SK-N-SH (cell line): ENCODE measurements around the gene LSM4. TPM values are rescaled to one million over a fixed set of nuclear protein-coding genes. Genes with fewer than 3 reads are reported as not detected.
A peak's percentile ranks its signal among the peaks of the same experiment; 100 is the strongest.

Source experiments
- CTCF ChIA-PET: fragments of 300-600, 350-600 bp; formaldehyde crosslinking; extraction: SDS; loops from one replicate; lab custom pipeline; 2021; lab: Yijun Ruan, JAX
- POLR2A ChIA-PET: fragments of 350-600 bp; sonication (Branson Sonifier 250); formaldehyde crosslinking; extraction: SDS; loops from one replicate; lab custom pipeline; 2020; ENCODE audit warnings: antibody characterized with exemption, inconsistent platforms; lab: Yijun Ruan, JAX
- DNase-seq: peaks from one replicate; pipeline ENCODE4 v3.0.0; 2012
- H2AFZ ChIP-seq: fragments of 200-600 bp; sonication (generic); 2 replicates; pipeline ENCODE4 v1.8.1; 2016; ENCODE audit warnings: antibody characterized with exemption, mild to moderate bottlenecking, low read depth
- H3F3A ChIP-seq: fragments of 200-600 bp; sonication (generic); replicated peaks from 2 replicates; pipeline ENCODE3; 2016; ENCODE audit warnings: antibody characterized with exemption, mild to moderate bottlenecking; ENCODE audit not compliant: insufficient read depth
- H3K27ac ChIP-seq, 2 experiments: fragments of 200-500 bp in 1 of 2; fragments of 200-600 bp in 1 of 2; sonication (Bioruptor generic) in 1 of 2; sonication (generic), shearing (Covaris generic) in 1 of 2; 2 replicates each; pipeline versions ENCODE4 v1.5.1 to v1.6.1; 2014 to 2016; ENCODE audit warnings: low read depth in 2 of 2, inconsistent platforms in 1 of 2, low read length in 1 of 2, mild to moderate bottlenecking in 1 of 2, mixed read lengths in 1 of 2
- H3K27me3 ChIP-seq: fragments of 200-600 bp; sonication (generic), shearing (Covaris generic); 2 replicates; pipeline ENCODE4 v1.6.1; 2016; ENCODE audit warnings: mixed run types; ENCODE audit not compliant: insufficient read depth
- H3K36me3 ChIP-seq, 2 experiments: fragments of 200-500 bp in 1 of 2; fragments of 200-600 bp in 1 of 2; sonication (Bioruptor generic) in 1 of 2; sonication (generic) in 1 of 2; replicated peaks in 1 of 2; 2 replicates each; pipeline versions ENCODE3 to v1.5.1; 2014 to 2016; ENCODE audit warnings: low read length in 1 of 2, mild to moderate bottlenecking in 1 of 2; ENCODE audit not compliant: insufficient read depth in 2 of 2, control insufficient read depth in 1 of 2
- H3K4me1 ChIP-seq, 2 experiments: fragments of 200-500 bp in 1 of 2; fragments of 200-600 bp in 1 of 2; sonication (Bioruptor generic) in 1 of 2; sonication (generic), shearing (Covaris generic) in 1 of 2; 2 replicates each; pipeline versions ENCODE4 v1.5.1 to v1.6.1; 2014 to 2016; ENCODE audit warnings: low read depth in 1 of 2, low read length in 1 of 2, mixed run types in 1 of 2; ENCODE audit not compliant: insufficient read depth in 2 of 2, control insufficient read depth in 1 of 2
- H3K4me2 ChIP-seq: fragments of 200-600 bp; sonication (generic), shearing (Covaris generic); 2 replicates; pipeline ENCODE4 v1.6.1; 2017; ENCODE audit warnings: mixed run types
- H3K4me3 ChIP-seq, 2 experiments: fragments of 200-500 bp in 1 of 2; fragments of 200-600 bp in 1 of 2; sonication (Bioruptor generic) in 1 of 2; sonication (generic), shearing (Covaris generic) in 1 of 2; 2 replicates each; pipeline versions ENCODE4 v1.5.1 to v1.8.1; 2014 to 2016; ENCODE audit warnings: low read depth in 2 of 2, inconsistent platforms in 1 of 2, low read length in 1 of 2, mild to moderate bottlenecking in 1 of 2, mixed read lengths in 1 of 2, moderate library complexity in 1 of 2
- H3K79me2 ChIP-seq: fragments of 200-600 bp; sonication (generic); 2 replicates; pipeline ENCODE4 v1.8.1; 2017; ENCODE audit warnings: mild to moderate bottlenecking; ENCODE audit not compliant: insufficient read depth
- H3K9ac ChIP-seq: fragments of 200-600 bp; sonication (generic); 2 replicates; pipeline ENCODE4 v1.6.1; 2017; ENCODE audit warnings: mixed run types
- H3K9me2 ChIP-seq: fragments of 200-600 bp; sonication (generic); 2 replicates; pipeline ENCODE4 v1.6.1; 2017; ENCODE audit warnings: mixed run types
- H3K9me3 ChIP-seq: fragments of 200-600 bp; sonication (generic); 2 replicates; pipeline ENCODE4 v1.6.1; 2017; ENCODE audit warnings: mixed run types, mild to moderate bottlenecking, moderate library complexity
- H4K20me1 ChIP-seq: fragments of 200-600 bp; sonication (generic); 2 replicates; pipeline ENCODE4 v1.6.1; 2017; ENCODE audit warnings: mild to moderate bottlenecking, mixed run types; ENCODE audit not compliant: insufficient read depth
- EP300 ChIP-seq, 2 experiments: IDR thresholded peaks; 2 replicates each; pipeline versions ENCODE4 v1.4.0 to v1.6.1; 2012; ENCODE audit warnings: borderline replicate concordance in 1 of 2, low read depth in 1 of 2, low read length in 1 of 2
- EZH2phosphoT487 ChIP-seq: fragments of 200-600 bp; sonication (generic); IDR thresholded peaks from 2 replicates; pipeline ENCODE4 v1.6.1; 2017; ENCODE audit warnings: low read depth, mixed run types, mild to moderate bottlenecking, antibody characterized with exemption, moderate library complexity, borderline replicate concordance
- MEF2A ChIP-seq: IDR thresholded peaks from 2 replicates; pipeline ENCODE4 v1.4.0; 2012; ENCODE audit warnings: low read depth, borderline replicate concordance
- NFIC ChIP-seq: IDR thresholded peaks from 2 replicates; pipeline ENCODE4 v1.4.0; 2012; ENCODE audit warnings: borderline replicate concordance
- NRF1 ChIP-seq: IDR thresholded peaks from 2 replicates; pipeline ENCODE4 v1.6.1; 2012; ENCODE audit warnings: low read depth, mild to moderate bottlenecking, low read length
- POLR2AphosphoS5 ChIP-seq: IDR thresholded peaks from 2 replicates; pipeline ENCODE4 v1.6.1; 2012; ENCODE audit warnings: low read depth, low read length
- RCOR1 ChIP-seq: fragments of 150-350 bp; IDR thresholded peaks from 2 replicates; pipeline ENCODE4 v1.6.1; 2017; ENCODE audit warnings: antibody characterized with exemption, low read length
- RFX5 ChIP-seq: IDR thresholded peaks from 2 replicates; pipeline ENCODE4 v1.6.1; 2012; ENCODE audit warnings: mild to moderate bottlenecking, improper control_type of control experiment, low read length
- SIN3A ChIP-seq: IDR thresholded peaks from 2 replicates; pipeline ENCODE4 v1.6.1; 2012; ENCODE audit warnings: low read depth, mild to moderate bottlenecking, low read length, moderate library complexity, borderline replicate concordance
- TCF12 ChIP-seq: IDR thresholded peaks from 2 replicates; pipeline ENCODE4 v1.4.0; 2012
- USF2 ChIP-seq: fragments of 150-350 bp; IDR thresholded peaks from 2 replicates; pipeline ENCODE4 v1.6.1; 2017; ENCODE audit warnings: antibody characterized with exemption, low read length, low read depth, borderline replicate concordance
- ZBTB33 ChIP-seq: IDR thresholded peaks from 2 replicates; pipeline ENCODE4 v1.4.0; 2012; ENCODE audit warnings: low read depth, borderline replicate concordance
- WGBS: methylation state at CpG from one replicate; pipeline ENCODE4 v1.1.6; 2017; ENCODE audit warnings: low lambda C conversion rate; 5-methylcytosine and 5-hydroxymethylcytosine counted together
- polyA plus RNA-seq, 3 experiments: library from polyadenylated mRNA; depleted of rRNA; stranded (reverse); fragments of >200 nt; gene quantifications; 2 replicates each; pipeline ENCODE4 v1.2.3, GENCODE V29; 2012
- TF ChIP-seq, protein P1 (sequence below): fragments of 200-600 bp; sonication (generic); IDR thresholded peaks from 2 replicates; pipeline ENCODE4 v1.6.1; 2017; ENCODE audit warnings: antibody characterized with exemption, mild to moderate bottlenecking, moderate library complexity
- TF ChIP-seq, protein P2 (sequence below): fragments of 150-350 bp; IDR thresholded peaks from 2 replicates; pipeline ENCODE4 v1.6.1; 2016; ENCODE audit warnings: mild to moderate bottlenecking, low read depth, low read length

Gene LSM4
- polyA plus RNA-seq, 1 of the 3 experiments (the other 2 are of a cell fraction), result 277 TPM

- CTCF ChIA-PET, result interaction anchor here (1.0 to 5.1 kb wide), 2 partner anchors 11 to 39 kb away, joined by 4 to 67 read pairs; partner anchors contain the start of gene JUND
- Histone ChIP-seq H4K20me1 (no peaks in the 10 kb centered on the region), H3K9ac (peak overlapping the region; percentile 80), H3K27me3 (no peaks in the 10 kb centered on the region), H3K4me2 (peak overlapping the region; percentile 96; the same call in 1 of the 2 replicates), H2AFZ (no peak overlapping the region), H3K4me1 (peaks cover 8 to 22% of the 10 kb centered on the region in 2 experiments; a peak in 2 of 4 replicates), H3F3A (peaks cover 22% of the 10 kb centered on the region), H3K36me3 (no peaks in the 10 kb centered on the region), H3K27ac (peak overlapping the region; percentile 72 to 94; a peak in 3 of 4 replicates), H3K9me2 (no peaks in the 10 kb centered on the region), H3K4me3 (peak overlapping the region; percentile 58 to 71; a peak in 3 of 4 replicates), H3K79me2 (no peaks in the 10 kb centered on the region), H3K9me3 (no peaks in the 10 kb centered on the region)
- DNase-seq, result peak; percentile 63
- WGBS, result 88% methylated on average over 14 of the region's 21 CpGs
- TF ChIP-seq EP300 (IDR thresholded peaks at IDR 0.05; ENCODE audit: borderline replicate concordance in 1 of 2, low read depth in 1 of 2, low read length in 1 of 2) (no peak), RCOR1 (0 out of 2 replicates have a peak, but pooled peaks have one; percentile 32), MEF2A (no peak), SIN3A (no peak), NFIC (0 out of 2 replicates have a peak, but pooled peaks have one; percentile 16), RFX5 (no peak), POLR2AphosphoS5 (no peak), EZH2phosphoT487 (no peak), USF2 (no peak), NRF1 (no peak)
- TF ChIP-seq, protein P1, sequence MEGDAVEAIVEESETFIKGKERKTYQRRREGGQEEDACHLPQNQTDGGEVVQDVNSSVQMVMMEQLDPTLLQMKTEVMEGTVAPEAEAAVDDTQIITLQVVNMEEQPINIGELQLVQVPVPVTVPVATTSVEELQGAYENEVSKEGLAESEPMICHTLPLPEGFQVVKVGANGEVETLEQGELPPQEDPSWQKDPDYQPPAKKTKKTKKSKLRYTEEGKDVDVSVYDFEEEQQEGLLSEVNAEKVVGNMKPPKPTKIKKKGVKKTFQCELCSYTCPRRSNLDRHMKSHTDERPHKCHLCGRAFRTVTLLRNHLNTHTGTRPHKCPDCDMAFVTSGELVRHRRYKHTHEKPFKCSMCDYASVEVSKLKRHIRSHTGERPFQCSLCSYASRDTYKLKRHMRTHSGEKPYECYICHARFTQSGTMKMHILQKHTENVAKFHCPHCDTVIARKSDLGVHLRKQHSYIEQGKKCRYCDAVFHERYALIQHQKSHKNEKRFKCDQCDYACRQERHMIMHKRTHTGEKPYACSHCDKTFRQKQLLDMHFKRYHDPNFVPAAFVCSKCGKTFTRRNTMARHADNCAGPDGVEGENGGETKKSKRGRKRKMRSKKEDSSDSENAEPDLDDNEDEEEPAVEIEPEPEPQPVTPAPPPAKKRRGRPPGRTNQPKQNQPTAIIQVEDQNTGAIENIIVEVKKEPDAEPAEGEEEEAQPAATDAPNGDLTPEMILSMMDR, result peak; percentile 12; the same call in 1 of the 2 replicates
- POLR2A ChIA-PET, result interaction anchor here (1.3 to 3.8 kb wide), 4 partner anchors 11 to 128 kb away, joined by 4 to 112 read pairs (median 15); partner anchors contain the start of genes JUND, LSM4 and SSBP4
These were observed 31.8 kb downstream of the LSM4 start for GRCh38 chr19:18291019-18291524.

DNA sequence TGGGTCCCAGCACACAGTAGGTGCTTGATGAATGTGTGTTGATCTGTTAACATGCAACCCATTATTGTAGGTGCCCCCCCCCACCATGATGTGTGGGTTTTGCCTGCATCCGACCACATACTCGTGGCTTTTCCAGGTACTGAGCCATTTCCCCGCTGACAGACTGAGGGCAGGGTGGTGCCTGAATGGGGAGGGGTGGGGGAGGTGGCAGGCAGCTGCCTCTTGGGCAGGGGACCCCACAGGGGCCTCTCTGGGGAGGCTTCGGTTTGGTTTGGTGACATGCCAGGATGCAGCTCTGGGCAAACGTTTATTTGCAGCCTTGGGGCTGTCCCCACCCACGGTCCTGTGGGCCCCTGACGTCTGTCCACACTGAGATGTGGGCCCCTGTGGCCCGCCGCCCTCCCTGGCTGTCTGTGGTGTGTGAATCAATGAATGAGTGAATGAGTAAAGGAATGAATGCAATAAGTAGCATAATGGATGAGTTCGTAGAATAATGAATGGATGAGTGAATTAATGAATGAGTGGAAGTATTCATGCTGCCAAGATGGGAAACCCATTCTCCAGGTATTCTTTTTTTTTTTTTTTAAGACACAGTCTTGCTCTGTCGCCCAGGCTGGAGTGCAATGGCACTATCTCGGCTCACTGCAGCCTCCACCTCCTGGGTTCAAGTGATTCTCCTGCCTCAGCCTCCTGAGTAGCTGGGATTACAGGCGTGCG is 32.4 kb downstream of the LSM4 start:
- POLR2A ChIA-PET, result interaction anchor here (1.3 to 3.8 kb wide), 2 partner anchors 10 to 32 kb away, joined by 4 to 112 read pairs; partner anchors contain the start of genes JUND and LSM4
- H4K20me1 ChIP-seq, result no peaks in the 10 kb centered on the region
- no peak overlapping the region for H3K4me3 ChIP-seq
- 77% methylated on average over 13 of the region's 14 CpGs for whole genome bisulfite sequencing
- H3K27me3 ChIP-seq, result no peaks in the 10 kb centered on the region
- no peak overlapping the region for H3K27ac ChIP-seq
- no peaks in the 10 kb centered on the region for H3K79me2 ChIP-seq
- H3K4me1 ChIP-seq, result peaks cover 8 to 22% of the 10 kb centered on the region in 2 experiments; a peak in 2 of 4 replicates
- H3F3A ChIP-seq, result peaks cover 22% of the 10 kb centered on the region
- H3K36me3 ChIP-seq, result no peaks in the 10 kb centered on the region
- H3K9me2 ChIP-seq, result no peaks in the 10 kb centered on the region
- H3K9ac ChIP-seq, result no peak overlapping the region
- no peak overlapping the region for H2AFZ ChIP-seq
- H3K4me2 ChIP-seq, result no peak overlapping the region
- CTCF ChIA-PET, result interaction anchor here (1.0 to 5.1 kb wide), 2 partner anchors 10 to 39 kb away, joined by 4 to 67 read pairs; partner anchors contain the start of gene JUND
- DNase-seq, result no peak
- H3K9me3 ChIP-seq, result no peaks in the 10 kb centered on the region
- TF ChIP-seq, protein P2, sequence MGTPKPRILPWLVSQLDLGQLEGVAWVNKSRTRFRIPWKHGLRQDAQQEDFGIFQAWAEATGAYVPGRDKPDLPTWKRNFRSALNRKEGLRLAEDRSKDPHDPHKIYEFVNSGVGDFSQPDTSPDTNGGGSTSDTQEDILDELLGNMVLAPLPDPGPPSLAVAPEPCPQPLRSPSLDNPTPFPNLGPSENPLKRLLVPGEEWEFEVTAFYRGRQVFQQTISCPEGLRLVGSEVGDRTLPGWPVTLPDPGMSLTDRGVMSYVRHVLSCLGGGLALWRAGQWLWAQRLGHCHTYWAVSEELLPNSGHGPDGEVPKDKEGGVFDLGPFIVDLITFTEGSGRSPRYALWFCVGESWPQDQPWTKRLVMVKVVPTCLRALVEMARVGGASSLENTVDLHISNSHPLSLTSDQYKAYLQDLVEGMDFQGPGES, result no peak
- TF ChIP-seq ZBTB33, result no peak
- TF ChIP-seq RCOR1, result no peak
- no peak for TF ChIP-seq EP300 (IDR thresholded peaks at IDR 0.05; ENCODE audit: borderline replicate concordance in 1 of 2, low read depth in 1 of 2, low read length in 1 of 2)
- TF ChIP-seq, protein P1, result no peak
- no peak for TF ChIP-seq TCF12
